GM12872 (cell line): ENCODE results near the gene CDH23.

Experiments
- TF ChIP-seq, protein P1 (sequence below): IDR thresholded peaks from 3 replicates; pipeline ENCODE4 v1.5.1; 2011; ENCODE audit warnings: low read depth, mild to moderate bottlenecking, low read length, moderate library complexity; ENCODE audit not compliant: insufficient read depth

Gene CDH23

DNA sequence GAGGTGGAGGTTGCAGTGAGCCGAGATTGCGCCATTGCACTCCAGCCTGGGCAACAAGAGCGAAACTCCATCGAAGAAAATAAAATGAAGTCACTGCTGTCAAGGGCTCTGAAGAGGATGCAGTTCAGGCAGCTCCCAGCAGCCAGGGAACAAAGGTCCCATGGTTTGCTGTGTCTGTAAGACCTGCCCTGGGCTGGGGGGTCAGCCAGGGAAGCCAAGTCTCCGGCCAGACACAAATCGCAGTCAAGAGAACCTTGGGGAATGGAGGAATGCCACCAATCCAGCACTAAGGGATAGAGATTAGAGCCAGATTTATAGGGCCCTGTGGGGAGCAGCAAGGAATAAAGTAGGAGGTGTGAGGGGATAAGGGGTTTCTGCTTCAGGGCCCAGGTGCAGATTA, 405.5 kb downstream of the CDH23 start:
- TF ChIP-seq, protein P1, sequence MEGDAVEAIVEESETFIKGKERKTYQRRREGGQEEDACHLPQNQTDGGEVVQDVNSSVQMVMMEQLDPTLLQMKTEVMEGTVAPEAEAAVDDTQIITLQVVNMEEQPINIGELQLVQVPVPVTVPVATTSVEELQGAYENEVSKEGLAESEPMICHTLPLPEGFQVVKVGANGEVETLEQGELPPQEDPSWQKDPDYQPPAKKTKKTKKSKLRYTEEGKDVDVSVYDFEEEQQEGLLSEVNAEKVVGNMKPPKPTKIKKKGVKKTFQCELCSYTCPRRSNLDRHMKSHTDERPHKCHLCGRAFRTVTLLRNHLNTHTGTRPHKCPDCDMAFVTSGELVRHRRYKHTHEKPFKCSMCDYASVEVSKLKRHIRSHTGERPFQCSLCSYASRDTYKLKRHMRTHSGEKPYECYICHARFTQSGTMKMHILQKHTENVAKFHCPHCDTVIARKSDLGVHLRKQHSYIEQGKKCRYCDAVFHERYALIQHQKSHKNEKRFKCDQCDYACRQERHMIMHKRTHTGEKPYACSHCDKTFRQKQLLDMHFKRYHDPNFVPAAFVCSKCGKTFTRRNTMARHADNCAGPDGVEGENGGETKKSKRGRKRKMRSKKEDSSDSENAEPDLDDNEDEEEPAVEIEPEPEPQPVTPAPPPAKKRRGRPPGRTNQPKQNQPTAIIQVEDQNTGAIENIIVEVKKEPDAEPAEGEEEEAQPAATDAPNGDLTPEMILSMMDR: no peak

DNA sequence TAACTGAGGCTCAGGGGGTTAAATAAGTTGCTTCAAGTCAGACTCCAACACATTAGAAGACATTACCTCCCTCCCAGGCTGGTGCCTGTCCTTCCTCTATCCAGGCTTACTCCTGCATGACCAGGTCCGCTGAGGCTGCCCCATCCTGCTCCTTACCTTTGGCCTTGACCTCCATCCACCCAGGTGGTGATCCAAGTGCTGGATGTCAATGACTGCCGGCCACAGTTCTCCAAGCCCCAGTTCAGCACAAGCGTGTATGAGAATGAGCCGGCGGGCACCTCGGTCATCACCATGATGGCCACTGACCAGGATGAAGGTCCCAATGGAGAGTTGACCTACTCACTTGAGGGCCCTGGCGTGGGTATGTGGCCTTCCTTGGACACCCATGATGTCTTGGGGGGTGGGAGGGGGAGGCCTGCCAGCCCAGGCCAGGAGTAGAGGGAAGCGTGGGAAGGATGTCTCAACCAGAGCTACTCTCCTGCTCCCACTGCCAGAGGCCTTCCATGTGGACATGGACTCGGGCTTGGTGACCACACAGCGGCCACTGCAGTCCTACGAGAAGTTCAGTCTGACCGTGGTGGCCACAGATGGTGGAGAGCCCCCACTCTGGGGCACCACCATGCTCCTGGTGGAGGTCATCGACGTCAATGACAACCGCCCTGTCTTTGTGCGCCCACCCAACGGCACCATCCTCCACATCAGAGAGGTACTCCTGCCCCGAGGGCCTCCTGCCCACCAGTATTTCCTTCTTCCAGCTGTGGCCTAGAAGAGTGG, 406.2 kb downstream of the CDH23 start:
- TF ChIP-seq, protein P1: no peak

DNA sequence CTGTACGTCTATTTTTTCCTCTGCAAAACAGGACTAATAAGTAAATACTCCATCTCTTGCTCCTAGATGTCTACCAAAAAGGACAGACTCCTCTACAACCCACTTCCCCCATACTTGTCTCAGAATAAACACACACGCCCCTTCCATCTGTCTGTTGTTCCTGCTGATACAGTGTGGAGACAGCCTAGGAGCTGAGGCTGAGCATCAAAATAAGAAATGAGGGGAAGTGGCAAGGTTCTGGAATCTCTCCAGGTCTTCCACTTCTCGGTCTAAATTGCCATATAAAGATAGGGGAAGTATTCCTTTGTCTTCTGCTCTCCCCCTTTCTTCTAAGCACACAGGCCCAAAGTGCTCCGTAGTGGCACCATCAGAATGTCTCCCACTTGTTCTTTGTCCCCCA, 407.4 kb downstream of the CDH23 start:
- TF ChIP-seq, protein P1: no peak

DNA sequence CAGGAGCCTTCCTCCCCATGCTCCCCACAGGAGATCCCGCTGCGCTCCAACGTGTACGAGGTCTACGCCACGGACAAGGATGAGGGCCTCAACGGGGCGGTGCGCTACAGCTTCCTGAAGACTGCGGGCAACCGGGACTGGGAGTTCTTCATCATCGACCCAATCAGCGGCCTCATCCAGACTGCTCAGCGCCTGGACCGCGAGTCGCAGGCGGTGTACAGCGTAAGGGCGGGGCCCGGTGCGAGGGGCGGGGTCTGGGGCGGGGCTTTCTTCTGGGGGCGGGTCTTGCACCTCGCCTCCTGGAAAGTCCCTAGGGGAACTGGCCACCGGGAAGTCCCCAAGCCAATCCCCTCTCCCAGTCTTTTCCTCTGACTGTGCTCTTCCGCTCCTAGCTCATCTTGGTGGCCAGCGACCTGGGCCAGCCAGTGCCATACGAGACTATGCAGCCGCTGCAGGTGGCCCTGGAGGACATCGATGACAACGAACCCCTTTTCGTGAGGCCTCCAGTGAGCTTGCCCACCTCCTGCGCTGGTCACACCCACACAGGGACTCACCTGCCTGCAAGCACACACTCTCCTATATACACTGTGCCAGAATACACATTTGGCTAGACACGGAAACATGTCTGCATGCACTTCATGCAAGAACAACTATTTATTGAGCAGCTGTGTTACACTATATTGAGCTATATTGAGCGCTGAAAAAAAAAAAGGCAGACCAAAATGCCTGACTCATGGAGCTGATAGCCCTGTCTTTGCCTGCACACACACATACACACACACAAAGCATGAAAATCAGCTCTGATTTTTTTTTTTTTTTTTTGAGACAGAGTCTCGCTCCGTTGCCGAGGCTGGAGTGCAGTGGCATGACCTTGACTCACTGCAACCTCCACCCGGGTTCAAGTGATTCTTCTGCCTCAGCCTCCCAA, 409.3 kb downstream of the CDH23 start:
- TF ChIP-seq, protein P1: no peak

DNA sequence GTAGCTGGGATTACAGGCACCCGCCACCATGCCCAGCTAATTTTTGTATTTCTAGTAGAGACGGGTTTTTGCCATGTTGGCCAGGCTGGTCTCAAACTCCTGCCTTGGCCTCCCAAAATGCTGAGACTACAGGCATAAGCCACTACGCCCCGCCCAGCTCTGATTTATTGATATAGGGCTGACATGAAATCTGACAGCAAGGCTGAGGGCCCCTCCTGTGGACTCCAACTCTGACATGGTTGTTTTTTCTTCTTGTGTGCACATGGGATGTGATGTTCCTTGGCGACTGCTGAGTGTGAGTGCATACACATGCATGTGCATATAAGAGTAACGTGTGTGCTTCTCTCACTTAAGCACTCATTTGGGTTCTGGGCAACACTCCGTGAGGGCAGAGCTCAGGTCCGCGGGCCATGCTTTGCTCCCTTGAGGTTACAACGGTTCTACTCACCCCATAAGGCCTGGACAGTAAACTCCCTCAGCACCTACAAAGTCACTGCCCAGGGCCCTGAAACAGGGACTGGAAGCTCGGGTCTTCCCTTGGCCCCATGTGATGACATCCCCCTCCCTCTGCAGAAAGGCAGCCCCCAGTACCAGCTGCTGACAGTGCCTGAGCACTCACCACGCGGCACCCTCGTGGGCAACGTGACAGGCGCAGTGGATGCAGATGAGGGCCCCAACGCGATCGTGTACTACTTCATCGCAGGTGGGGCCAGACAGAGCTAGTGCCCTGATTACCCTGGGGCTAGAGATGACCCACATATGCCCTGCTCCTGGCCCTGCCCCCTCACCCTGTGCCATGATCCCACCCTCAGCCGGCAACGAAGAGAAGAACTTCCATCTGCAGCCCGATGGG, 410.2 kb downstream of the CDH23 start:
- TF ChIP-seq, protein P1: no peak

DNA sequence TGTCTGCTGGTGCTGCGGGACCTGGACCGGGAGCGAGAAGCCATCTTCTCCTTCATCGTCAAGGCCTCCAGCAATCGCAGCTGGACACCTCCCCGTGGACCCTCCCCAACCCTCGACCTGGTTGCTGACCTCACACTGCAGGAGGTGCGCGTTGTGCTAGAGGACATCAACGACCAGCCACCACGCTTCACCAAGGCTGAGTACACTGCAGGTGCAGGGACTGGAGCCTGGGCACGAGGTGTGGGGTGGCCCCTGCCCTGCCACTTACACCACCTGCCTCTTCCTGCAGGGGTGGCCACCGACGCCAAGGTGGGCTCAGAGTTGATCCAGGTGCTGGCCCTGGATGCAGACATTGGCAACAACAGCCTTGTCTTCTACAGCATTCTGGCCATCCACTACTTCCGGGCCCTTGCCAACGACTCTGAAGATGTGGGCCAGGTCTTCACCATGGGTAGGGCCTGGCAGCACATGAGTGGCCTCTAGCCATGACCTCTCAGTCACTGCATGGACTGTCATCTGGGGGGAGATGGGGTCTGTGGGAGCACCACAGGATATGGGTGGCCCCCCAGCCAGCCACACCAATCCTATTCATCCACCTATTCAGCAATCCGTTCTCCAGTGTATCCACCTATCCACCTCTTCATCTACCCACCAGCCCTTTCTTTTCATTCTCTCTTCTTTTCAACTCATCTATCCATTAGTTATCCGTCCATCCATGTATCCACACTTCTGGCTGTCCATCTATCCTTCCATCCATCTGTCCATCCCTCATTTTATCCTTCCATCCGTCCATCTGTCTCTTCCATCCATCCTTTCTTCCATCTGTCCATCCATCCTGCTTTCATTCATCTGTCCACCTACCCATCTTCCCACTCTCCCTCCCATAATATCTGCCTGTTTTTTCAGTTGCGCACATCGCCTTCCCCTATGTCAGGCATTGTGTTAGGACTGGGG, 411.1 kb downstream of the CDH23 start:
- TF ChIP-seq, protein P1: no peak
